Stimulated activated CD4-positive, alpha-beta T cell treated with anti-CD3 and anti-CD28 coated beads, TNF-alpha, amount 100 ng/mL, for 1 hour (primary cell): ENCODE results near the gene COL9A1.

Source experiments
- DNase-seq, 3 donors: peaks; one replicate each; pipeline ENCODE4 v3.0.0-alpha.2; 2020; ENCODE audit warnings: low read depth in 3 of 3, low spot score in 1 of 3

The COL9A1 gene

GRCh38 chr6:70289299-70289698 is 13.6 kb downstream of the COL9A1 start:
- no peak for DNase-seq

GRCh38 chr6:70286905-70287304 is 16.0 kb downstream of the COL9A1 start:
- DNase-seq = no peak

DNA sequence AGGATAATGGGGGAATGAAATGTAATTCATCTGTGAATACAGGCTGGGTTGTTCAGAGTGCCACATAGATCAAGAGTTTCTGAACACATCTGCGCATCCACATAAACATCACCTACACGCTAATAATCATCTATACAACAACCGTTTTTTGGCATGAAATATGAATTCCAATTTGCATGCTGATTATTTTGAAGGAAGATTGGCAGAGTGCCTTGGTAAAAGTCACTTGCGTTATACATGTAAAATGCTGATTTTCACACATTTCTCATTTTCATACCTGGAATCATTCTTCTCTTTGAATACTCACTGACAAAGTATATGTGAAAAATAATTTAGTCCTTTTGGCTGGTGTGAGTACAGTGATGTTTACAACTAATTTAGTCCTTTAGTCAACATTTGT is 17.7 kb downstream of the COL9A1 start:
- DNase-seq = no peak

GRCh38 chr6:70282919-70283461 is 19.9 kb downstream of the COL9A1 start:
- DNase-seq = no peak

DNA sequence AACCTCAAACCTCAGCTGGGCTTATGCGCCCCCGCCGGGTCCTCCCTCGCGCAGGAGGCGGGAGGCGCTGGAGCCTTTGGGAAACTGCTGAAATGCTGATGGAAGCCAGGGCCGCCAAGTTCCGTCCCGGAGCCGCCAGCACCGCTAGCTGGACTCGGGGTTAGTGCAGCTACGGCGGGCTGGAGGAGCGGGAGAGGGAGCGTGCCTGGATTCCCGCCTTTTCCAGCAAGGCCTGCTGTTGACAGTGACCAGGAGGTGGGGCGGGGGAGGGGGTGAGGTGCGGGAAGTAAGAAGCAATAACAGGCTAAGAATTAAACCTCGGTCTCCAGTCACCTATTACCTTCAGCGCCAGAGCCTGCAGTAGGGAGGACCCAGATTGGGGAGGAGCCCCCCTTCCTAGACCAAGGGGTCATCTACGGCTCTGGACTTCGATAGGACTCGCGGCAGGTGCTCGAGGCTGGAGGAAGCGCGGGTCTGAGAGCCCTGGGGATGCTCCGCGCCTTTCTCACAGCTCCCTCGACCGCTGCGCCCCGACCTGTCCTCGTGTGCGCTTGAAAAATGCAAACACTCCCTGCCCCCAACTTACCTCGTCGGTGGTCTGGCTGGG is 20.5 kb downstream of the COL9A1 start:
- DNase-seq = no peak

GRCh38 chr6:70281923-70282311 is 21.0 kb downstream of the COL9A1 start:
- no peak for DNase-seq

DNA sequence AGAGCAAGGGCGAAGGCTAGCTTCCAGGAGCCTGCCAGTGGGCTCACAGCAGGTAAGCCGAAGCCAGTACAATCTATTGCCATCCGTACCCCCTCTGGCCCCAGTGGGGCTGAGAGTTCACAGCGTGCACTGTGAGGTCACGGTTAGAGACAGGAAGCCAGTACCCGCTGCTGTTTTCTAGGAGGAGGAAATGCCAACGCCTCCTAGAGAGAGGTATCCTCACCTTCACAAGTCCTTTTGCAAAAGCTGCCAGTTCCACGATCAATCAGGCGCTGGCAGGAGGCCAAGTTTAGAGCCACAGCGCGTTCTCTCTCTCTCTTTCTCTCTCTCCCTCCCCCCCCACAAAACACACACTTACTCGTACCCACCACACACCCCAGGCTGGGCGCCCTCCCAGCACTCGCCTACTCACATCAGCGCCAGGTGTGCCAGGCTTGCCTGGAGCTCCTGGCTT is 22.5 kb downstream of the COL9A1 start:
- no peak for DNase-seq

- DNase-seq = no peak
Measured at GRCh38 chr6:70277470-70277869, 25.4 kb downstream of the COL9A1 start.

DNA sequence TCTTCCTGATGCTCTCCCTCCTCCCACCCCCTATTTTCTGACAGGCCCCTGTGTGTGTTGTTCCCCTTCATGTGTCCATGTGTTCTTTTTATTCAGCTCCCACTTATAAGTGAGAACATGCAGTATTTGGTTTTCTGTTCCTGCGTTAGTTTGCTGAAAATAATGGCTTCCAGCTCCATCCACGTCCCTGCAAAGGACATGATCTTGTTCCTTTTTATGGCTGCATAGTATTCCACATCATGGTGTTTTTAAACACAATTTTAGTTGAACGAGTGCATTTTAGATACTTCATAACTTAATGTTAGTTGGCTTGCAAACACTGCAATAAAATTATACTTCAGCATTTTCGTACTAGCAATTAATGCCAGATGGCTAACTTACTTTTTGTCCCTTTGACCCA is 28.5 kb downstream of the COL9A1 start:
- DNase-seq = no peak

DNA sequence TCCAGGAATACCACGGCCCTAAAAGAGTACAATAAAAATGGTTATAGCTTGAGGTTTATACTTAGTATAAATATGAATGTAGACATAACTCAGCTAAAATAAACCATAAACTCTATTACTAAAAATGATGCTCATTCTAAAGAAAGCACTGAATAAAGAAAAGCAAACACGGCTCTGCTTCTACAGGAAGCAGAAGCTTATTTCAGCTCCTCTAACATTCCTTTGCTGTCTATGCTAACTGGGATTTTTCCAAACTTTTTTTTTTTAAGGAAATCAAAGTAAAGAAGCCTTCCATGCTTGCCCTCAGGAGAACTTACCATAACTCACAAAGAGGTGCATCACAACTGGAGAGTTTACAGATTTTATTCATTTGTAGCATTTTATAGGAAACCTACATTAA is 30.8 kb downstream of the COL9A1 start:
- DNase-seq = no peak

DNA sequence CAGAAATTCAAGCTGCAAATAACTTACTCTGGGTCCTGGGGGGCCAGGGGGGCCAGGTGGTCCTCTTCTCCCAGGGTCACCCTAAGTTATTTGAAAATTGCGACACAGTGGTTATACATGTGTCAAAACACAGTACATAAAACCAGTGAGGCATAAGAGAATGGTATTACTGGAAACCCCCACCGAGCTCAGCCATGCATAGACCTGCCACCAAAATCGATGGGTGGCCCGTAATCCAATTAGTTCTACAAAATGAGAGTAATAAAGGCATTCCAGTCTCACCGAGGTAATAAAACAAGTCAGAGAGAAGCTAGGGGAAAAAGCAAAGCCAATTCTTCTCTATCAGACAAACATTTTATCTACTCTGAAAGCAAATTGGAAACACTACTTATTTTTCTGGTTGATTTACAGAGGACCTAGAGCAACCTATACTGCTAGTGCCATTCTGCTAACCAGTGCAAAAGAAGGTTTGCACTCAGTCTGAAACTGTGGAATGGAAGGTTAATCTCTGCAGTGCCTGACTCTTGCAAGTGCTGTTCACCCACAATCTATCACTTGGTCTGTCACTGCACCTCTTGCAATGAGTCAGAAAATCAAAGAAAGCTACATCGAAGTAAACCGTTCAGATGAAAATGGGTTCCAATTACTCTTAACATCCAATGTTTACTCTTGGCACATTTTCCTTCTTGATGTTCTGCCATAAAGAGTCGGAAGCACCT is 32.4 kb downstream of the COL9A1 start:
- DNase-seq = no peak

DNA sequence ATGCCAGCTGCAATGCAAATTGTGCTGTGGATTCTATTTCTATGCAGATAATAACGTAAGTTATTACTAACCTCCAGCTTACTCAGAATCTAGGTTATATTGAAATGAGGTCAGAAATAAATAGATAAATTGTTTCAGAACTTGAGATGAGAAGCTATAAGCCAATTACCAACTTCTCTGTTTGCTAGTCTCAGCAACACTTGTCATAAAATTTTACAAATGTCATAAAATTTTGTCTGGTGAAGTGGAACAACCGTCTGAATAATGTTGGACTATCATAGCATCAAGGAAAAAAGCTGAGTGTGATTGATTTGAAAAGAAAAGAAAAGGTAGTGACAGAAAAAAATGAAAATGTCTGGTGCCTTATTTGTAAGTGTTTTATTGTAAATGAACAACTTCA is 36.7 kb downstream of the COL9A1 start:
- no peak for DNase-seq

DNA sequence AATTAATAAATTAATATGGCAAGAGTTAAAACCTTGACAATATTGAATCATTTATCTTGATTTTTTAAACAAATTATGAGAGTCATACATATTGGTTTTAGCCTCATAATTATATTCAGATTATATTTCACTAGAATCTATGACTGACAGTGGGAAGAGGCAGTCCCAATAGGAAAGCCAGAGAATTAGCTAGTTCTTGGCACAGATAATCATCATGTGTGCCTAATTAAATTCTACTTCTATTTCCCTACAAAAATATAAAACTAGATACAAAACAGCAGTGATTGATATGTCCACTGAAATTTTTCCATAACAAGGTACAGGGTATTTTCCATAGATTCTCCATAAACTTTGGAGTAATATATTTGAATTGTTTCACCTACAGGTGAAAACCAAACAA is 38.6 kb downstream of the COL9A1 start:
- no peak for DNase-seq

- DNase-seq = no peak
Measured at GRCh38 chr6:70258483-70258882, 44.4 kb downstream of the COL9A1 start.

DNA sequence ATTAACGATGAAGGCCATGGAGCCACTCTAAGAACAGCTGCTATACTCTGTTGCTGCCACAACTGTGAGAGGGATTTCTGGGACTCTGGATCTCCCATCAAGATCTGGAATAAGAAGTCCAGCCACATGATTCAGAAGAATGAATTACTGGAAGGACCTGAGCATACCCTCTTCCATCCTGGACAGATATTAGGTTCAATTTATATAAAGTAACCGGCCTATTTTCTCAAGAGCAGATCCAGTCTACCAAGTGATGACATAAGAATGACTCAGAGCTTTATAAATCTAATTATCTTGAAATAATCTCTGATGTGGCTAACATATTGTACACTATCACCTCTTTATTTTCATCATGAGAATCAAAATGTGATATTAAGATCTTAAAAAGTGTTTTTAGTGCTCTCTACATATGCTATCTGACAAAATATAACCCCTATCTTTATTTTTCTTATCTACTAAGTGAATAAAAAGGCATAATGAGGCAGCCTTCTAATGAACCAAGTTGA is 45.1 kb downstream of the COL9A1 start:
- DNase-seq = no peak

DNA sequence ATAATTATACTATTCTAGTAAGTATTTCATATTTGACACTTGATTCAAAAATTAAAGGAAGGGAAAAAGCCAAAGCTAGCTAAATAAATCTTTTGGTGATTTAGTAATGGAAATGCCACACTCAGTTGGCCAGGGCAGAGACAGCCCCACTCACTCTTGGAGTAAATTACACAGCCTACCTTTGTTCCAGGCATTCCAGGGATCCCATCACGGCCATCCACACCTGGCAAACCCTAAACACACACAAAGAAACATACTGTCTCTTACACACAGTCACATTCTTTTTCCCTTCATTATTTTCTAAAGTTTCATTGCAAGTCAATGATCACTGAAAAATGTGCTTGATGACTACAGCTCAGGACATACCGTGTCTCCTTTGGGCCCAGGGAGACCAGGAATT is 48.1 kb downstream of the COL9A1 start:
- DNase-seq = no peak

- no peak for DNase-seq
Measured at GRCh38 chr6:70253923-70254322, 49.0 kb downstream of the COL9A1 start.

GRCh38 chr6:70252604-70253003 is 50.3 kb downstream of the COL9A1 start:
- no peak for DNase-seq

- DNase-seq = no peak
Measured at GRCh38 chr6:70246118-70246517, 56.8 kb downstream of the COL9A1 start.

- no peak for DNase-seq
Measured at GRCh38 chr6:70241991-70242420, 60.9 kb downstream of the COL9A1 start.

DNA sequence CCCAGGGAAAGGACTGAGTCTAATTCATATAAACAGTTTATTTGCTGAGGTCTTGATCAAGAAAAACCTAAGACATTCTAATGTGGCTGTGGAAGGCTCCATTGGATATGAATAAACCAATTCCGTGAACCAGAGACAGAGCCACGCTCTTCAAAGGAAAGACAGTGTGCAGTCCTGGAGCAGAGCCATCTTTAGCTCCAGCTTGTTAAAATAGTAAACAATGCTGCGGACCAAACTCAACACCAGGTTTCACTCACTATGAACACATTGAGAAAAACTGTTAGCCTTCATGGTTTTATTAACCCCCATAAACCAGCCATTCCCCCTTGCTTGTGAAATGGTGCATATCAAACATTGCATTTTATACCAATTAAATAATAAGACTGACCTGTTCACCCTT is 61.9 kb downstream of the COL9A1 start:
- no peak for DNase-seq

- DNase-seq = no peak
Measured at GRCh38 chr6:70236343-70236742, 66.5 kb downstream of the COL9A1 start.
